HL-60/S4 (cell line): ENCODE data around the gene SUPT20HL1.

Source experiments
- in situ Hi-C: fragments of 300-500 bp; cut with MboI; formaldehyde crosslinking; loops from 2 replicates; pipeline ENCODE4 v1.14.3; 2022; ENCODE audit warnings: low sequenced_read_pairs

SUPT20HL1 gene

GRCh38 chrX:24392709-24393108, 32.3 kb downstream of the SUPT20HL1 start:
- in situ Hi-C loops, result loop anchor here (25.0 kb wide), 3 partner anchors 105 to 745 kb away; no protein-coding TSS in a partner anchor

- in situ Hi-C loops, result loop anchor here (25.0 kb wide), 3 partner anchors 108 to 742 kb away; no protein-coding TSS in a partner anchor
These were observed 35.3 kb downstream of the SUPT20HL1 start for GRCh38 chrX:24395775-24396174.

GRCh38 chrX:24396236-24396930, 35.9 kb downstream of the SUPT20HL1 start:
- in situ Hi-C loops, result loop anchor here (25.0 kb wide), 3 partner anchors 109 to 741 kb away; no protein-coding TSS in a partner anchor

- in situ Hi-C loops, result loop anchor here (25.0 kb wide), 3 partner anchors 110 to 740 kb away; no protein-coding TSS in a partner anchor
These were observed 36.5 kb downstream of the SUPT20HL1 start for GRCh38 chrX:24396931-24397279.

- in situ Hi-C loops, result loop anchor here (25.0 kb wide), 3 partner anchors 111 to 739 kb away; no protein-coding TSS in a partner anchor
These were observed 38.3 kb downstream of the SUPT20HL1 start for GRCh38 chrX:24398766-24399165.

- in situ Hi-C loops, result loop anchor here (25.0 kb wide), 3 partner anchors 112 to 738 kb away; no protein-coding TSS in a partner anchor
These were observed 39.1 kb downstream of the SUPT20HL1 start for GRCh38 chrX:24399550-24399949.

GRCh38 chrX:24405959-24406358, 45.5 kb downstream of the SUPT20HL1 start:
- in situ Hi-C loops, result no loop called here
